Kidney tubule cell (primary cell): ENCODE results near the gene CCNL2.

ENCODE experiments used
- DNase-seq: peaks from one replicate; pipeline ENCODE4 v3.0.0-alpha.2; 2018; ENCODE audit warnings: low spot score

CCNL2 gene

GRCh38 chr1:1356166-1356795 is 42.9 kb downstream of the CCNL2 start:
- DNase-seq = no peak

DNA sequence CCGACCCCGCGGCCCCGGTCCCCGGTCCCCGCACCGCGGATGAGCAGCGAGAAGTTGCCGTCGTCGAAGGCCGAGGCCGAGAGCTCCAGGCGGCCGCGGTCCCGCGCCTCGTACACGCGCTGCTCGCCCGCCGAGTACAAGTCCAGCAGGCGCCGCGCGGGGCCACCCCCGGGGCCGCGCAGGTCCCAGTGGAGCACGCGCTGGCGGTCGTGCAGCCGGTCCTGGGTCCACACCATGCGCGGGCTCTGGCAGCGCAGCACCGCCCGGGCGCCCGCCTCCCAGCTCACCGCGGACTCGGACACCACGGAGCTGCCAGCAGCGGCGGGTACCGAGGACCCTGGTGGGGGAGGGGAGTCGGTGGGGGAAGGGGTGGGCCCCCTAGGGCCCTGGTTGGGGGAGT is 43.7 kb downstream of the CCNL2 start:
- DNase-seq = peak; percentile 40

- DNase-seq = no peak
Observed at GRCh38 chr1:1354271-1355247, 44.6 kb downstream of the CCNL2 start.

DNA sequence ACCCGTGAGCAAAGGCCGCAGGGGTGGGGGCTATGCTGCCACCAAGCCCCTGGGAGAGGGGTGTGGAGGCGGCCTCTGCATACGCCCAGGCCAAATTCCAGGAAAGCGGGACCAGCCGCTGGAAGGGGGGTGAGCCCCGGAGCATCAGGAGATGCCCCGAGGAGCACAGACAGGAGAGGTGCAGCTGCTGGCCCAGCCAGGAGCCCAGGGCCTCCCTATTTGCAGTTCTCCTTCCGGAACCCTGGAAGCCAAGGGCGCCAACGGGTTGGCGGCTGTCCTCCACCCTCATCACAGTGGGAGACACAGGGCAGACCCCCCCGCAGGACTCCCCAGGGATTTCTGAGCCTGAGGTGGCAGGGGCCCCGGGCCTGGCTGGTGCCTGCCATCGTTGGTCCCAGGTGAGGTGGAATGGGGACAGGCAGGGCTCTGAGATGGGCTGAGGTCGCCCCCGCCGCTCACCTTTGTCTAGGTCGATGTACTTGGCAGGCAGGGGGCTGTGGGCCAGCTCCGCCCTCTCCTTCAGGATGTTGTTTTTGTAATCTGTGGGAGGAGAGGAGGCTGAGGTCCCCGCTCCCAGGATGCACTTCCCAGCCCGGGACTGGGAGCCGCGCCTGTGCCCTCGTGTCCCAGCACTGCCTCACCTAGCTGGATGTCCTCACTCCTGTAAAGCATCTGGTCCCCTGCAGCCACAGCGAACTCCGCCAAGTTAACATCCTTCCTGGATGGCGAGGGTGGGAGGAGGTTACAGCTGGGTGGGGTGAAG is 45.6 kb downstream of the CCNL2 start:
- DNase-seq = no peak

DNA sequence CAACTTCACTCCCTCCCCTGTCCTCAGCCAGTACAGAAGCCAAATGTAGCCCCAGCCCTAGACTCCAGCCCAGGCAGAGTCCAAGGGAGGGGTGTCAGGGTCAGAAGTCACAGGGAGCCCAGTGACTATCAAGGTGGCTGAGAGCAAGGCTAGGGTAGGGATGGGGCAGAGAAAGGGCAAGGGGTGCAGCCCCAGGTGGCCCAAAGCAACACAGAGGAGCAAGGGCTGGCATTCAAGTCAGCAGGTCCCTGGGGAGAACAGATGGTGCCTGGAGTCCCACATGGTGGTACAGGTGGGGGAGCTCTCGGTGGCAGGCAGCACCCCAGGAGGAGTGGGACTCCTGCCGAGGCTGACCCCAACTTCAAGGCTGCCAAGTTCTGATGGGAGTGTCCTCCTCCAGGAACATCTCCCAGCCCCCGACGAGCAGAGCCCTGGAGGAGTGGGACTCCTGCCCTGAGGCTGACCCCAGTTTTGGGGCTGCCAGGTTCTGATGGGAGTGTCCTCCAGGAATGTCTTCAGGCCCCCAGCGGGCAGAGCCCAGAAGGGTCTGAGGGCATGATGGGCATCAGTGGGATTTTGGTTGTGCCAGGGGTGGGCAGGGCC is 46.2 kb downstream of the CCNL2 start:
- no peak for DNase-seq

DNA sequence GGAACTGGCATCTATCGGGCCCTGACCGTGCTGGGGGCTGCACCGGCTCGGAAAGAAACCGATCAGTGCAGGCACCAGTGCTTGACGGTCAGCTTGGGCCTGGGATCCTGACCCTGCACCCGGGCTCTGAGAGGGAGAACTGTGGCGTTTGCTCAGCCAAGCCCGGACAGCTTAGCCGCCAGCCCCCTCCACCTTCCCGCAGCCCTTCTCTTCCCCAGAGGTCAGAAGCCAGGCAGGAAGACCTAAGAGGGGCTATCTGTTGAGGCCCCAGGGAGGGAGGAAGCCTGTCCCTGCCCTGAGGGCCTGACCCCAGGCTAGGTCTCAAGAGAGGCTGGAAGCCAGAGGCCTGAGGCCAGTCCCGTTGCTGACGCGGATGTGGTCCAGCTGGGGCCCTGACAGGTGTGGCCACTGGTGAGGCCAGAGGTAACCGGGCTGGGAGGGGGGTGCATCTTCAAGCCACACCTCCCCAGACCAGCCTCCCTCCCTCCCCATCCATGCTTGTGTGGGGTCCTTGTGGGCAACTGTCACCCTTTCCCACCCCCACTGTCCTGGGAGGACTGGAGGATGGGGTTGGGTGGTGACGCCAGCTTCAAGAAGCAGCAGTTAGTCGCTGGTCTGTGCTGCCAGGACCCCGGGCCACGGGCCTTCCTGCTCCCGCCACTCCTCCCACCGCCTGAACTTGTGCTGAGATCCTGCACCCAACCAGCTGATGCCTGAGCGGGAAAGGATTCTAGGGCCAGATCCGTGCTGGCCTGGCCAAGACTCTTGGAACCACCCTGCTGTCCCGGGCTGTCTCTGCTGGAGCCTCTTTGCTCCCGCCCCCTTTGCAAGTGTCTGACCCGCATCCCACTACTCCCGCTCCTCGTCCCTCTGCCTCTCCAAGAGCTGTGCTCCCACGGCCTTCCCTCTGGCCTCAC is 47.4 kb downstream of the CCNL2 start:
- no peak for DNase-seq

- peak; percentile 72 for DNase-seq
Observed at GRCh38 chr1:1349256-1350012, 49.7 kb downstream of the CCNL2 start, which contains the start of gene DVL1. Gene DVL1 (minus strand): TSS chr1:1349418. CDS start chr1:1349065, 353 bp downstream.

GRCh38 chr1:1348420-1349255 is 50.5 kb downstream of the CCNL2 start:
- peak; percentile 54 for DNase-seq

GRCh38 chr1:1347663-1348419 is 51.3 kb downstream of the CCNL2 start:
- DNase-seq = peak; percentile 62

DNA sequence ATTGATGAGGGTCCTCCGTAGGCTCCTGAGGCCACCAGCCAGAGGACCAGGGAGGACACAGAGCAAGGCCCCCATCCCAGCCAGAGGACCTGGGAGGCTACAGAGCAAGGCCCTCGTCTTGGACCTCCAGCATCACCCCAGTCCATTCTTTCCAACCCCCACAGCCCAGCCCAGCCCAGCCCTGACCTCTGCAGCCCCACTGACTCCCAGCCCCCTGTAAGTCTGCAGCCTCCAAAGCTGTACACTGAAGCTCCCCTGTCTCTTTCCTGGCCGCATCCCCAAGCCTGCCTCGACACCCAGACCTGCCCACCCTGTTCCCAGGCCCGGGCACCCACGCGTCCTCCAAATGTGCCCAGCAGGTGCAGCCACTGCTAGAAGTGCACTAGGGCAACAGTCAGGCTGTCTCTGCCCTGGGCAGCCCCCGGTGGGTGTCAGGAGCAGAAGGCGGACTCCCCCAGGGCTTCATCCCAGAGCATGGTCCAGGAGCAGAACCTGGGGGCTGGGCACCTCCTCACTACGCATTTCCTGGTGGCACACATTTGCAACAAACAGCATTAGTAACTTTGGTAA is 52.0 kb downstream of the CCNL2 start:
- DNase-seq = no peak

- DNase-seq = no peak
Observed at GRCh38 chr1:1346501-1346890, 52.6 kb downstream of the CCNL2 start.

DNA sequence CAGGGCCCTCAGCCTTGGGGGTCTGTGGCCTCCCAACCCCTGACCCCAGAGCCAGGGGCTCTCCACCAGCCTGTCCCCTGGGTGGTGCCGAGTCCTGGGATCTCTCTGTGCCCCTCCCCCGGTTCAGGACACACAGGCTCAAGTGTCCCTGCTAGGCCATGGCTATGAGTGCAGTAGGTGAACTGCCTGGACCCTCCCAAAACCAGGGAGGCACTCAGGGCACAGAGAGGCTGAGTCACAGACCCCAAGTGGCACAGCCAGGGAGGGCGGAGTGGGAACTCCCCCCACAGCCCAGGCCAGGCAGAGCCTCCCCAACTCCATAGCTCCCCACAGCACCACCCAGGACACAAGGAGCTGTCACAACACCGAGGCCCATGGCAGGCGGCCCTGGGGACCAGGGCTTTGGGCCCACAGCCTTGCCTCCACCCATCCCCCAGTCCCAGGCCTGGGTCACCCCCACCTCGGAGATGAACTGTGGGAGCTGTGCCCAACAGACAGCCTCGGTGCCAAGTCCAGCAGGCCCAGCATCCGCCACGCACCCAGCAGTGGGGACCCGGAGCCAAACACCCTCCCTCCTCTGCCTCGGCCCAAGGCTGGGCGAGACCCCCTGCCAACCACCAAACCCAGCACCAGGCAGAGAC is 53.2 kb downstream of the CCNL2 start:
- DNase-seq = no peak

DNA sequence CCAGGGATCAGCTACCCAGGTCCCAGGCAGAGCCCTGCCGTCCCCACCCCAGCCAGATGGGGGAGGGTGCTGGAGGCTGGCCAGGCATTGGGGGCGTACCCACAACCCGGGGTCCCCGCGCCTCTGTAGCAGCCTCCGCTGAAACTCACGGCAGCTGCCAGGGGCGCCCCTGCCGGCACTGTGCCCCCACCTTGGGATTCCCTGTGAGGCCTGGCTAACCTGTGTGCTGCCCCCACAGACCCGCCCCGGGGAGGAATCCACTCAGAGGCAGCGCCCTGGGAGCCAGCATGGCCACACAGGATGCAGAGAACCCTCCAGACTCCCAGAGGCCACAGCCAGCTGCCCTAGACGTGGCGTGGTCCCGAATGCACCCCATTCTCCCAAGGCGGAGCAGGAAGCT is 53.8 kb downstream of the CCNL2 start:
- DNase-seq = no peak

- peak; percentile 95 for DNase-seq
Observed at GRCh38 chr1:1344655-1345361, 54.3 kb downstream of the CCNL2 start.

GRCh38 chr1:1343811-1344421 is 55.2 kb downstream of the CCNL2 start:
- no peak for DNase-seq

DNA sequence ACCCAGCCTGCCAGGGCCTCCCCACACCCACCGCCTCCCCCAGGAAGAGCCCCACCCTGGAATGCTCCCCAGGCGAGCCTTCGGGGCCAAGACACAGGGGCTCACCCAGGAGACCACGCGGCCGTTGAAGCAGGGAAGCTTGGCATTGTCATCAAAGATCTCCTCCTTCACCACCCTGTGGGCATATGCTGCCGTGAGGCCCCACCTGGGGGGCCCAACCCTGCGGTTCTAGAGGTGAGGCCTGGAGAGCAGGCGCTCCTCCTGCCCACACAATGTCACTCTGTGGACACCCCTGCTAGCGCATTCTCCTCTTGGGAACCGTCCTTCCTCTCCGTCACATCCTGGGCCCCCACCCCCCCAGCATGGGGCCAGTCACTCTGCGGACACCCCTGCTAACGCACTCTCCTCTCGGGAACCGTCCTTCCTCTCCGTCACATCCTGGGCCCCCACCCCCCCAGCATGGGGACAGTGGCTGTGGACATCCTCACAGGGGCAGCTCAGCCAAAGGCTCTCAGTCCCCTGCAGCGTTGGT is 56.5 kb downstream of the CCNL2 start:
- no peak for DNase-seq
